Colonic mucosa (tissue), 4 donors: ENCODE results near the gene MYZAP. TPM values are rescaled to one million over a fixed set of nuclear protein-coding genes. Genes with fewer than 3 reads are reported as not detected.
"Not testable (repeated sequence)": the region's sequence is repeated elsewhere in the genome, so short reads cannot be mapped to it uniquely, and the experiment has no call there.

ENCODE experiments used
- DNase-seq: peaks from one replicate; pipeline ENCODE4 v3.0.0-alpha.2; 2020
- H3K27ac ChIP-seq: fragments of 200-600 bp; one replicate; pipeline ENCODE4 v1.8.0; 2021
- H3K27me3 ChIP-seq: fragments of 200-600 bp; one replicate; pipeline ENCODE4 v1.8.0; 2021
- H3K36me3 ChIP-seq: fragments of 200-600 bp; one replicate; pipeline ENCODE4 v1.8.0; 2021
- H3K4me1 ChIP-seq: fragments of 200-600 bp; one replicate; pipeline ENCODE4 v1.8.0; 2021; ENCODE audit warnings: mild to moderate bottlenecking
- H3K4me3 ChIP-seq: fragments of 200-600 bp; one replicate; pipeline ENCODE4 v1.8.0; 2021
- H3K9ac ChIP-seq, 2 donors: one replicate each; pipeline ENCODE4 v1.7.0; 2013; ENCODE audit warnings: control low read depth in 2 of 2, low read depth in 2 of 2, low read length in 2 of 2
- H3K9me3 ChIP-seq: fragments of 200-600 bp; one replicate; pipeline ENCODE4 v1.8.0; 2021
- intact Hi-C: fragments of 100-400 bp; cut with DNase I; formaldehyde crosslinking; loops from one replicate; pipeline ENCODE4 v1.14.1; 2022
- total RNA-seq, 2 donors: library from RNA; stranded (reverse); fragmentation: NEBNext Ultra II Directional in 1 of 2; extraction: Animal tissue kit (Norgen Biotek cat#: 25700) in 1 of 2; gene quantifications; one replicate each; pipeline ENCODE4 v1.2.1, GENCODE V29; 2021
- TF ChIP-seq, protein P1 (sequence below): fragments of 200-600 bp; IDR thresholded peaks from one replicate; pipeline ENCODE4 v1.8.0; 2022; ENCODE audit warnings: antibody characterized with exemption, mild to moderate bottlenecking
- donor health status: healthy.
- donor health status: DM: no; HTN: no; CAD: no.
- donor health status: DM: no; HTN: no; CAD: no.

MYZAP gene
- total RNA-seq, 2 donors from 2014 or later = 11.7 to 12.2 TPM

GRCh38 chr15:57614241-57614640 lies 22.5 kb downstream of the MYZAP start:
- Histone ChIP-seq H3K9ac (no peak overlapping the region), H3K27me3 (no peaks in the 10 kb centered on the region), H3K9me3 (no peaks in the 10 kb centered on the region), H3K27ac (no peak overlapping the region), H3K4me1 (peaks cover 22% of the 10 kb centered on the region), H3K36me3 (no peaks in the 10 kb centered on the region), H3K4me3 (no peak overlapping the region)
- DNase-seq = no peak
- TF ChIP-seq, protein P1, sequence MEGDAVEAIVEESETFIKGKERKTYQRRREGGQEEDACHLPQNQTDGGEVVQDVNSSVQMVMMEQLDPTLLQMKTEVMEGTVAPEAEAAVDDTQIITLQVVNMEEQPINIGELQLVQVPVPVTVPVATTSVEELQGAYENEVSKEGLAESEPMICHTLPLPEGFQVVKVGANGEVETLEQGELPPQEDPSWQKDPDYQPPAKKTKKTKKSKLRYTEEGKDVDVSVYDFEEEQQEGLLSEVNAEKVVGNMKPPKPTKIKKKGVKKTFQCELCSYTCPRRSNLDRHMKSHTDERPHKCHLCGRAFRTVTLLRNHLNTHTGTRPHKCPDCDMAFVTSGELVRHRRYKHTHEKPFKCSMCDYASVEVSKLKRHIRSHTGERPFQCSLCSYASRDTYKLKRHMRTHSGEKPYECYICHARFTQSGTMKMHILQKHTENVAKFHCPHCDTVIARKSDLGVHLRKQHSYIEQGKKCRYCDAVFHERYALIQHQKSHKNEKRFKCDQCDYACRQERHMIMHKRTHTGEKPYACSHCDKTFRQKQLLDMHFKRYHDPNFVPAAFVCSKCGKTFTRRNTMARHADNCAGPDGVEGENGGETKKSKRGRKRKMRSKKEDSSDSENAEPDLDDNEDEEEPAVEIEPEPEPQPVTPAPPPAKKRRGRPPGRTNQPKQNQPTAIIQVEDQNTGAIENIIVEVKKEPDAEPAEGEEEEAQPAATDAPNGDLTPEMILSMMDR = no peak
- intact Hi-C loops = no loop called here

- peaks cover 12% of the 10 kb centered on the region for H3K4me1 ChIP-seq
- H3K9ac ChIP-seq, H3K4me3 ChIP-seq, DNase-seq, H3K27ac ChIP-seq, H3K27me3 ChIP-seq, H3K9me3 ChIP-seq, intact Hi-C loops, H3K36me3 ChIP-seq: not testable (repeated sequence)
These were observed 24.3 kb downstream of the MYZAP start for GRCh38 chr15:57615951-57616496.

GRCh38 chr15:57618325-57618724 lies 26.6 kb downstream of the MYZAP start:
- H3K27ac ChIP-seq = no peak overlapping the region
- H3K9ac ChIP-seq = no peak overlapping the region
- intact Hi-C loops = no loop called here
- TF ChIP-seq, protein P1 = no peak
- no peaks in the 10 kb centered on the region for H3K4me1 ChIP-seq
- no peaks in the 10 kb centered on the region for H3K36me3 ChIP-seq
- DNase-seq = no peak
- H3K27me3 ChIP-seq = no peaks in the 10 kb centered on the region
- no peak overlapping the region for H3K4me3 ChIP-seq
- no peaks in the 10 kb centered on the region for H3K9me3 ChIP-seq

- intact Hi-C loops = no loop called here
- Histone ChIP-seq H3K9me3 (no peaks in the 10 kb centered on the region), H3K27ac (no peak overlapping the region), H3K4me1 (no peaks in the 10 kb centered on the region), H3K4me3 (no peak overlapping the region), H3K9ac (no peak overlapping the region), H3K36me3 (no peaks in the 10 kb centered on the region), H3K27me3 (no peaks in the 10 kb centered on the region)
- peak; percentile 43 for DNase-seq
- TF ChIP-seq, protein P1 = no peak
These were observed 28.0 kb downstream of the MYZAP start for GRCh38 chr15:57619746-57620145.

- H3K4me1 ChIP-seq = no peaks in the 10 kb centered on the region
- H3K27me3 ChIP-seq = no peaks in the 10 kb centered on the region
- H3K9ac ChIP-seq = no peak overlapping the region
- H3K9me3 ChIP-seq = no peaks in the 10 kb centered on the region
- no peaks in the 10 kb centered on the region for H3K36me3 ChIP-seq
- intact Hi-C loops = no loop called here
- TF ChIP-seq, protein P1 = no peak
- no peak overlapping the region for H3K4me3 ChIP-seq
- H3K27ac ChIP-seq = no peak overlapping the region
- no peak for DNase-seq
These were observed 33.0 kb downstream of the MYZAP start for GRCh38 chr15:57624730-57625129.

DNA sequence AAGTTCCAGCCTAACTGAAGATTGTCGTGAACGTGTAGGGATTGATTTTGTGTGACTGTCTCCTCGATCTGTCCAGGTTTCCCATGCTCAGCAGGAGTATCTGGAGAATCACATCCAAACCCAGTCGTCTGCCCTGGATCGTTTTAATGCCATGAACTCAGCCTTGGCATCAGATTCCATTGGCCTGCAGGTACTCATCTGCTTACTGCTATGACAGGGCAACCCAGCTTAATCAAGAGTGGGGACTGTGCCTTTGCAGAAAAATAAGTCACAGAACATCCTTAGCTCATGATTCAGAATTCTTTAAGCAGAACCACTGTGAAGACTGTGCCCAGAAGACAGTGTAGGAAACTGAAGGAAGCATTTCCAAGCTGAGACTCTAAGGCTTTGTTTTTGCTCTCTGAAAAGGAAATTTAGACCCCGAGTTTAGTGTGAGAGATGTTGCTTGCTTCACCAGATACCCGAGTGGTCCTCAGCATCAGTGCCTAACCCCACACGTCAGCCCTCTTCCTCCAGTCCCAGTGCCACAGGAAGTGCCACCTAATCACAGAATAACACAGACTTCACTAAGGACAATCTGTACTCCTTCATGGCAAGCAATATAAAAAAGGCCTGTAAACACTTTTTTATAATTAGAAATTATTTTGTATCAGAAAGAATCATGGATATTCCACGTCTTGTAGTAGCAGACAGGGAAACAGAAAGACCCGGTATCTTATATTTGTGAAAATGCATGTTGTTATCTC lies 34.2 kb downstream of the MYZAP start:
- Histone ChIP-seq H3K9ac (no peak overlapping the region), H3K4me3 (no peak overlapping the region), H3K9me3 (no peaks in the 10 kb centered on the region), H3K27ac (no peak overlapping the region), H3K36me3 (no peaks in the 10 kb centered on the region), H3K27me3 (no peaks in the 10 kb centered on the region), H3K4me1 (no peaks in the 10 kb centered on the region)
- no peak for DNase-seq
- intact Hi-C loops = no loop called here
- TF ChIP-seq, protein P1 = no peak
